GM12875 (cell line): ENCODE data around the gene RAPH1.
"Not testable (repeated sequence)": the region's sequence is repeated elsewhere in the genome, so short reads cannot be mapped to it uniquely, and the experiment has no call there.

ENCODE experiments used
- H3K4me3 ChIP-seq: one replicate; pipeline ENCODE4 v1.5.1; 2011; ENCODE audit warnings: low read depth, low read length, control low read depth
- TF ChIP-seq, protein P1 (sequence below): IDR thresholded peaks from 2 replicates; pipeline ENCODE4 v1.5.1; 2011; ENCODE audit warnings: low read depth, mild to moderate bottlenecking, control low read depth, inconsistent platforms, low read length, moderate library complexity, borderline replicate concordance; ENCODE audit not compliant: insufficient read depth

The RAPH1 gene

DNA sequence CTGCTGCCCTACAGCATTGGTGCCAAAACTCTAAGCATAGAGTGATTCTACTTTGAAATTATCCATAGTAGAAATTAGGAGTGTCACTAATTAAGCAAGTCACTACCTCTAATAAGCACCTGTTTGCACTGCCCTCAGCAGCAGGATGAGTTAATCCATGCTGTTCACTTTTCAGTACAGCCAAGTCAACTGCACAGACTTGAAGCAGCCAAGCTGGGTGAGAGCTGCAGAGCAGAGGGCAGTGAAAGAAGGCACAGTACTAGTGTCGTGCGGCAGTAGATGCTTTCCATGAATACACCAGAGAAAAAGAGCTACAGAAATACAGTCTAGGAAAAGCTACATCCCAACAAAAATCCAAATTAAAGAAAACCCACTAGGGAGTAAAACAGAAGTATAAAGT lies 98.6 kb downstream of the RAPH1 start:
- TF ChIP-seq, protein P1, sequence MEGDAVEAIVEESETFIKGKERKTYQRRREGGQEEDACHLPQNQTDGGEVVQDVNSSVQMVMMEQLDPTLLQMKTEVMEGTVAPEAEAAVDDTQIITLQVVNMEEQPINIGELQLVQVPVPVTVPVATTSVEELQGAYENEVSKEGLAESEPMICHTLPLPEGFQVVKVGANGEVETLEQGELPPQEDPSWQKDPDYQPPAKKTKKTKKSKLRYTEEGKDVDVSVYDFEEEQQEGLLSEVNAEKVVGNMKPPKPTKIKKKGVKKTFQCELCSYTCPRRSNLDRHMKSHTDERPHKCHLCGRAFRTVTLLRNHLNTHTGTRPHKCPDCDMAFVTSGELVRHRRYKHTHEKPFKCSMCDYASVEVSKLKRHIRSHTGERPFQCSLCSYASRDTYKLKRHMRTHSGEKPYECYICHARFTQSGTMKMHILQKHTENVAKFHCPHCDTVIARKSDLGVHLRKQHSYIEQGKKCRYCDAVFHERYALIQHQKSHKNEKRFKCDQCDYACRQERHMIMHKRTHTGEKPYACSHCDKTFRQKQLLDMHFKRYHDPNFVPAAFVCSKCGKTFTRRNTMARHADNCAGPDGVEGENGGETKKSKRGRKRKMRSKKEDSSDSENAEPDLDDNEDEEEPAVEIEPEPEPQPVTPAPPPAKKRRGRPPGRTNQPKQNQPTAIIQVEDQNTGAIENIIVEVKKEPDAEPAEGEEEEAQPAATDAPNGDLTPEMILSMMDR, result no peak

GRCh38 chr2:203432811-203433210 lies 102.3 kb downstream of the RAPH1 start:
- TF ChIP-seq, protein P1, result no peak
- no peak overlapping the region for H3K4me3 ChIP-seq

More for the DNA sequence above, 98.6 kb downstream of the RAPH1 start:
- H3K4me3 ChIP-seq, result no peak overlapping the region

- TF ChIP-seq, protein P1, result no peak
- H3K4me3 ChIP-seq, result no peak overlapping the region
Observed at GRCh38 chr2:203431391-203432185, 103.5 kb downstream of the RAPH1 start.

GRCh38 chr2:203429643-203430042 lies 105.5 kb downstream of the RAPH1 start:
- H3K4me3 ChIP-seq, result not testable (repeated sequence)

DNA sequence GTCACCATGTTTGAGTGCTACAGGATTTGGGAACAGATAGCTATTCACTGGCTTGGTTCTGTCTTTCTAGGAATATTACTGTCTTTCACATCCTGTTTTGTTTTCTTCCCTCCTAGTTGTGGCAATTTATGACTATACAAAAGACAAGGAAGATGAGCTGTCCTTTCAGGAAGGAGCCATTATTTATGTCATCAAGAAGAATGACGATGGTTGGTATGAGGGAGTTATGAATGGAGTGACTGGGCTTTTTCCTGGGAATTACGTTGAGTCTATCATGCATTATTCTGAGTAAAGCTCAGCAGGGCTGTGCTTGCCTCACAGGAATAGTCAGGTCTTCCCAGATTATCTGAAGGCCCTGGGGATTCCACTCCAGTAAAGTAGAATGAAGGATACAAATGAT lies 108.0 kb downstream of the RAPH1 start:
- TF ChIP-seq, protein P1, result no peak

DNA sequence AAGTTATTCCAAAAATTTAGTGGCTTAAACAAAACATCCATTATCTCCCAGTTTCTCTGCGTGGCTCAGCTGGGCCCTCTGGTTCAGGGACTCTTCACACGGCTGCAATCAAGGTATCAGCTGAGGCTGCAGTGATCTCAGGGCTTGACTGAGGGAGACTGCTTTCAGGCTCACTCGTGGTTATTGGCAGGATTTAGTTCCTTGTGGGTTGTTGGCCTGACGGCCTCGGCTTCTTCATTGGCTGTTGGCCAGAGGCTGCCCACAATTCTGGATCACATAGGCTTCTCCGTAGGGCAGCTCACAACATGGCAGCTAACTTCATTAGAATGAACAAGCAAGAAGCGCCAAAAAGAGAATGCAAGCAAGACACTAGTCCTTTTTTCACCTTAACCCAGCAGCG lies 116.8 kb downstream of the RAPH1 start:
- TF ChIP-seq, protein P1, result no peak
- H3K4me3 ChIP-seq, result no peak overlapping the region

More for the DNA sequence above, 108.0 kb downstream of the RAPH1 start:
- no peak overlapping the region for H3K4me3 ChIP-seq

DNA sequence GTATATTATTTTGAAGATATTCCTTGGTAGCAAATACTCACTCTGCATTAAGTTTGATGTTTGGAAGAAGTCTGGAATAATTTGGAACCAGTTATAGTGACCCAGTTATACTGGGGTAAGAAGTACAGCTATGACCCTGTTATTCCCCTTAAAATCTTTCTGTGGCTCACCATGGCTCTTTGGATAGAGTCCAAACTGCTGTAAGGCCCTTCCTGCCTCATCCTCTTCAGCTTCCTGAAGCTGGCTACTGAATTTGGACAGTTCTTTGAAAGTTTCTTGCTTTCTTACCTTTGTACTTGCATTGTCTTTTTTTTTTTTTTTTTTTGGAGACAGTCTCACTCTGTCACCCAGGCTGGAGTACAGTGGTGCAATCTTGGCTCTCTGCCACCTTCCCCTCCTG lies 121.3 kb downstream of the RAPH1 start:
- no peak overlapping the region for H3K4me3 ChIP-seq
- TF ChIP-seq, protein P1, result no peak
